GM19238 (cell line): Measurements from ENCODE around the gene FOXD4.
"Not testable (repeated sequence)": the region's sequence is repeated elsewhere in the genome, so short reads cannot be mapped to it uniquely, and the experiment has no call there.

Experiments used
- DNase-seq: peaks from one replicate; pipeline ENCODE4 v3.0.0; 2011; ENCODE audit warnings: low spot score; ENCODE audit not compliant: insufficient read length

The FOXD4 gene

DNA sequence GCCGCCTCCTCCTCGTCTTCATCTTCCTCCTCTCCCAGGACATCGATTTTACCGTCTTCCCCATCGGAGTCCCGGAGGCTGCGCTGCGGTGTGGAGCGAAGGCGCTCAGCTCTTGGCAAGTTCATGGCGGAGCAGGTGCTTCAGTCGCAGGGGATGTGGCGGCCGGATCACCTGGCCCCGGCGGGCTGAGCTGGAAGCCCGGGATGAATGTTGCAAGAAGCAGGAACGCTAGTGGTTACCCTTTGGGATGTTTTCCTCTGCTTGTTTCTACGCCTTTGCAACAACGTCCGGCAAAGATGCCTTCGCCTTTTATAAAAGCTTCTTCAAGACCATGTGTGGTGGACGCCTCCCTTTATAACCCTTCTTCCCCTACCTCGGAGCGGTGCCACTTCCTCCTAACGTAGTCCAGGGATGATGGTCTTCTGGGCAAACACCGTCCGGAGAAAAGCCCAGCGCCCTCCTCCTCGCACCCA is at the start of gene FOXD4:
FOXD4 (minus strand) TSS at position 423 of the 473 bp plus-strand sequence; CDS start at position 125, 298 bp downstream.
- not testable (repeated sequence) for DNase-seq

DNA sequence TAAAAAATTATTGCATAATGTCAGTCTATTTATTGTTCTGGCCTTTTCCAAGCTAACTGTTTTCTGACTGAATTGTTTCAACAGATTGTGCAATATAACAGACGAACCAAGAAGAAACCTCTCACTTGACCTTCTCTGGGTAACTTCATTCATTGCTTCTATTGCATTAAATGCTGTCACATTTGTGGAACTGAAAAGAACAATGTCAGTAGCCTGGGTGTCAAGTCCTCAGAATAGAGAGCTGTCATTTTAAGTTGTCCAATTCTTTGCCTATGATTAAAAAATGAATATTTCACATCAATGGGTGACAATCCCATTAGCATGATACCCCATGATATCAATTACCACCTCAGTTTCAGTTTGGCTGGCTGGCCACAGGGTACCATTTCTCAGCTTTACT is 41.7 kb upstream of the FOXD4 start:
- DNase-seq, result not testable (repeated sequence)

DNA sequence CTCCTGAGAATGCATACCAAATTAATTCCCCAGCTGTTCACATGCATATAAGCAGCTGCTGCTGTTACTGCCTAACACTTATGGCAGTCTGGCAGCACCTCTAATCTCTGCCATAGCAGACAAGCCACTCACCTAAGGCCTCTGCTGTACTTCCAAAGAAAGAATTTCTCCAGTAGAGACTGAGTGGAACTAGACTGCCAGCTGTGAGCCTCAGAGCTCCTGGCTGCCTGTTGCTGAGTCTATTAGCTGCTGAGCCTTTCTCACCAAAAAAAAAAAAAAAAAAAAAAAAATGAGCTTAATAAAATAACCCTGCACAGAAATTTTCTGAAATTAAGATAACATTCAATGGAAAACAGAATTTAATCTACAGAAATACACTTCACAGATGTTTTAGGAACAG is 33.0 kb upstream of the FOXD4 start:
- not testable (repeated sequence) for DNase-seq

DNA sequence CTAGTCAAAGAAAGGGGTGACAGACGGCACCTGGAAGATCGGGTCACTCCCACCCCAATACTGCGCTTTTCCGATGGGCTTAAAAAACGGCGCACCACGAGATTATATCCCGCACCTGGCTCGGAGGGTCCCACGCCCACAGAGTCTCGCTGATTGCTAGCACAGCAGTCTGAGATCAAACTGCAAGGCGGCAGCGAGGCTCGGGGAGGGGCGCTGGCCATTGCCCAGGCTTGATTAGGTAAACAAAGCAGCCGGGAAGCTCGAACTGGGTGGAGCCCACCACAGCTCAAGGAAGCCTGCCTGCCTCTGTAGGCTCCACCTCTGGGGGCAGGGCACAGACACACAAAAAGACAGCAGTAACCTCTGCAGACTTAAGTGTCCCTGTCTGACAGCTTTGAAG is 21.7 kb upstream of the FOXD4 start:
- DNase-seq, result not testable (repeated sequence)

DNA sequence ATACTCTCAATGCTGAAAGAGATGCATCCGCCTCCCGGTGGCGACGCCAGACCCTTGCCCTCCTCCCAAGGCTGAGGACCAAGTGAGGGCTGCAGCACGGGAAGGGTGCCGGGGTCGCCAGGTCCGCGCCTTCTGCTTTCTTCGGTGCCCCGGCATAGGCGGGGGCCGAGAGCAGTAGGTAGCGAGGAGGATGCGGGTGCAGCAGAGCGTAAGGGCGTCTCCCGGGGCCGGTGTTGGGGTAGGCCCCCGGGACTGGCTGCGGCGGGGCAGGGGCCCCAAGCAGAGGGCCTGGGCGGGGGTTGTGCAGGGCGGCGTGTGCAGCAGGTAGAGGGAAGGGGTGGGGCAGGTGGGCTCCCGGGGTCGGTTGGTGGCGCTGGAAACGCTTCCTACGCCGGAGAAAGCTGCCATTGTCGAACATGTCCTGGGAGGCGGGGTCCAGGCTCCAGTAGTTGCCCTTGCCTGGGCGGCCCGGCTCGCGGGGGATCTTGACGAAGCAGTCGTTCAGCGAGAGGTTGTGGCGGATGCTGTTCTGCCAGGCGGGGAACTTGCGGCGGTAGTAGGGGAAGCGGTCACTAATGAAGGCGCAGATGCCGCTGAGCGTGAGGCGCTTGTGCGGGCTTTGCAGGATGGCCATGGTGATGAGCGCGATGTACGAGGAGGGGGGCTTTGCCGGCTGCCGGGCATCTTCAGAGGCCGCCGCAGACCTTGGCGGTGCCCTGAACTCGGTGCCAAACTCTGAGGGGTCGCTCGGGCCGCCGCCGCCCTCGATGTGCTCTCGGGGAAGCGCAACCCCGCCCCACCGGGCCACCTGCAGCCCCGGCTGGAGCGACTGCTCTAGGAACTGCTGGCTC is 848 bp downstream of the FOXD4 start:
- DNase-seq, result not testable (repeated sequence)

DNA sequence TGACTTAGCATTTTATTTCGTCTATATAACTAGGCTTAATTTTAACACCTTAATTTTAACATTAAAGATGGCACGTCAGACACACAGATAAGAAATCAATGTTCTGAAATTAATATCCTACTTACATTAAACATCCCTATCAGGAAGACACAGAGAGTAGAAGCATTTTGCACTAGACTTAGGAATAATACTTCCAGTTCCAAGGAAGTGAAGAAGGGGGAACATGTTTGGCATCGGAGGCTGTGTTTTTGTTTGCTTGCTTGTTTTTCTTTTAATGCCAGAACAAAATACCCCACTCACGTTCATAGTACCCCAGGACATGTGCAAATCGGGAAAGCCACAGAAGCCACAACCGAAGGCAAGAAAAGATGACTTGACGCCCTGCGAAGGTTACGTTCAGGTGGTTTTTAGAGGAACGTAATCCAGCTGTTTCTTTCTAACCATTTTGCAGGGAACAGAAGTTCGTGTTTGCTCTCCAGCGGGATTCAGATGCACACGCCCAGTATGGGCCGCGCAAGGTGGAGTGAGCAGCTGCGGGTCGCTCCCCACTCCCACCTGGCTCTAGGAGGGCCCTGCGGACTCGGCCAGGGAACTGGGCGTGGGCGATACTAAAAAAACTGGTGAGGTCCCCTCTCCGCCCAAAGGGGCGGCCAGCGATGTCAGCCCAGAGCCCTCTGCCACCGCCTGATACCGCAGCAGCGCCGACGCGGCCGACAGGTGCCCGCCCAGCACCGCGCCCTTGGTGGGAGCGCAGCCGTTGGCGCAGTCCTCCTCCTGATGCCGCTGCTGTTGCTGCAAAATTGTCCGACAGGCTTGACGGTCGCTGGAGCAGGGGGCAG is 1.8 kb downstream of the FOXD4 start:
- not testable (repeated sequence) for DNase-seq

DNA sequence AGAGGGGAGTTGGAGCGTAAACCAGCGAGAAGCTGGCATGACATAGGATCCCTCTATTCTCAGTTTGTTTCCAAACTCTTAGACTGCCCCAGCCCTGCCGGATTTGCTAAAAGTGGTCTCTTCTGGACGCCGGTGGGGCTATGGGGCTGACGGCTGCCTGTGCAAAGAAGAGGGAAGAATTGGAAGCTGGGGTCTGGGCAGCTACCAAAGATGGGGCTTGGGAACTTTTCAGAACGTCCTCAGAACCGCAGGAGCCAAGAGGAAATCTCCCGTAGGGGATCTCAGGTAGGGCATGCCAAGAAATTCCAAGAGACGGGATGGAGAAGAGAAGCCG is 3.1 kb downstream of the FOXD4 start:
- peak; percentile 9 for DNase-seq

DNA sequence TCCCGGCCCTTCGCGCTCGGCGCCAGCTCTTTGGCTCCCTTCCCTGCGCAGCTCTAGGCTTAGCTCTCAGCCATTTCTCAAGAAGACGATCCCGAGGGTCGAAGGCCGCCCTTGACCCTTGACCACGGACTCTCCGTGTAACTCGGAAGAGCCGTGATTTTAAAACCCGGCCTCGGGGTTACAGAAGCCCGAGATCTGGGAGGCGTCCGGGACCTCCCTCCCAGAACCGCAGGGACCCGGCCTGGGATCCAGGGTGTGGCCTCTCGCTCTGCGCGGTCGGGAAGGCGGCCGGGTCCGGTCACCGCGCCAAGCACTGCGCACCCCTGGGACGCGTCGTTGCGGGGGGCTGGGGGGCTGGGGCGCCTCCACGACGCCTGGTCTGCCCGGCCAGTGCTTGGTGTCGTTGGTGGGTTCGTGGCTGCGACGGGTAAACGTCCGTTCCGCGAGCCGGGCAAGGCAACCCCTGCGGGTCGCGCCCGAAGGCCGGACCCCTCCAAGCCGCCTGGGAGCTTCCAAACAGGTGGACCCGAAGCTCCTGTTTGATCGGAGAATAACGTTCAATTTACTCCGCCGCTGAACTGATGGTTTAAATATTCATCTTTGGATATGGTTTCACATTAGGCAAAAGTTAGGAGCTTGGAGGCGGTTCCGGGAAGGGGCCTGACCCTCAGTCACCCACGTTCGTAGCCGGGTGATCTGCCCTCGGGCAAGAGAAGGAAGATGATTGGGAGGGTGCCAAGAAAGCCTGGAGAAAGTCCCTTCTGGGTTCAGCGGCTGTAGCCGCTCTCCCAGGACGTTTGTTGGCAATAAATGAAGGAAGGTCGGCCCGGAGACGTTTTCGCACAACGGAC is 3.7 kb downstream of the FOXD4 start:
- not testable (repeated sequence) for DNase-seq

DNA sequence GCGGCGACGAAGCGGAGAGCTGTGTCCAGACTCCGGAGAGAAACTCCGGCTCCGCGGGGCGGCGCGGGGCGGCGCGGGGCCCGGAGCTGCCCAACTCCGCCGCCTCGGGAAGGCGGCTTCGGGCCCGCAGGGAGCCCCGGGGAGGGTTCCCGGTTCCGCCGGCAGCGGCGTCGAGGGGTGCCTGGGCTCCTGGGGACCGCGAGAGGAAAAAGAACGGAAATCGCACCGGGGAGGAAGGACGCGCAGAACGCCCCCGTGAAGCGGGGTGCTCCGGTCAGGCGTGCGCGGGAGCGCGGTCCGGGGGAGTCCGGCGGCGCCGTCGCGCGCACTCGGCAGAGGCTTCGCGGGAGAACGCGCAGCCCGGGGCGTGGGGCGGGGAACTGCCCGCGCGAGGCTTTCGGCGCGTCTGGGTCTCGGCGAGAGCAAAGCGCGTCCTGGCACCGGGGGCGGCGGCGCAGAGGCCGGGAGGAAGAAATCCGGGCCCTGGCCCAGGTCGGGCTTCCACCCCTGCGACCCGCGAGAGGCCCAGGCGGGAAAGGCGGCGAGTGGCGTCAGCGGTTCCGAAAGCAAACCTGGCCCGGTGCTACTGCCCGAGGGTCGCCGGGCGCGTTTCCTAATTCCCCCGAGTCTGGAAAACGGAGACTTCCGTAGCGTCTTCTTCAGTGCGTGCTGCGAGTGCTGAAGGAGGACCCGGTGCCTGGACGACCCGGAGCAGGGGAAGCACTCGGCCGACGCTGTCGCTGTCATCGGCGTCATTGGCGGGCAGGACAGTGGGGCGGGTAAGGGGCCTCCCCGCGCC is 4.5 kb downstream of the FOXD4 start:
- DNase-seq, result peak; percentile 4

DNA sequence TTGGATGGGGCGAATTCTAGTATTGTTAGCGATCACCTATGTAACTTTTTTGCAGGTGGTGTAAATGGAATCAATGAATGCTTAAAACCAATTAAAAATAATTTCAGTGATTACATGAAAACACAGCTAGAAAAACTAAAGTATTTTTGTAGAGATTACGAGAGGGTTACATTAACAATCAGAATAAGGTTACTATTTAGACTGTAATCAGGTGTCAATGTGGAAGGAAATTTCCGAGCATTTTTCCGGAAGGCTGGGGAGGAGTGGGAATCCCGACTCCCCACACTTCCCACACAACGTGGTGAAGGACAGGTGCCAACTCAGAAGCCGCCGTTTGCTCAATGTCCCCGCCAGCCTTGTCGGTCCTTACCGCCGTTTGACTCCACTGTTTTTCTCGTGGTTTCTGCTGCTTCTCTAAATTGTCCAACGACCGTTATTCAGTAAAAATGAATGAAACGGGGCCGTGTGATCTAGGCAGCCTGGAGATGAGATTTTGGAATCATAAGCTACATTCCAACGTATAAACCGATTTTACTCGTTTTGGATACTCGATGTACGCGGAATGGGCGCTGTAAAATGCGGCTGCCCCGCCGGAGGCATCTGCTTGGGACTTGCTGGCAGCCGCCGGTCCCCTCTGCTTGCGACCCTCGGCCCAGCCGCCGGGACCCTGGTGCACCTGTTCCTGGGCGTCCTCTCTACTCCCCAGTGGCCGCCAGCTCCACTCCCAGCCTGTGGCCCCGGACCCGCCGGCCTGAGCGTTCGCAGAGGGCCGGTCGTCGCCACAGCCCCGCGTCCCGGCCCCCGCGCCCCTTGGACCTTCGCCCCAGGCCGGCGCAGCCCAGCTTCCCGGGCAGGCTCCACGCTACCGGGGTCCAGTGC is 5.4 kb downstream of the FOXD4 start:
- DNase-seq, result not testable (repeated sequence)

DNA sequence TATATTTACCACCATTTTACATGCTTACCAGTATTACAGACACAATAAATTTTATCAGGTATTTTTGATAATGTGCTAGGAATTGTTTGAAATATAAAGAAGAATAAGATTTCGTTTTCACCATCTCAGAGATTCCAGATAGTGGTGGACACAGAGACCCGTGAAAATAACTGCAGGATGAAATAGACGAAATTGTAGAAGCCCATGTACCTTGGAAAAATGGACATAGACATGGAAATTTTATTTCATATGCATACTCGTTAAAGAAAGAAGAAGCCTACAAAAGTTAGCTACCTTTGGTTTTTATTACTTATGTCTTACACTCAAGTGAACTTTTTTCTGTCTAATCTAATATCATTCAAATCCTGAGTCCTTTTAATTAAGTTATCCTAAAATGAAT is 7.5 kb downstream of the FOXD4 start:
- DNase-seq, result not testable (repeated sequence)

DNA sequence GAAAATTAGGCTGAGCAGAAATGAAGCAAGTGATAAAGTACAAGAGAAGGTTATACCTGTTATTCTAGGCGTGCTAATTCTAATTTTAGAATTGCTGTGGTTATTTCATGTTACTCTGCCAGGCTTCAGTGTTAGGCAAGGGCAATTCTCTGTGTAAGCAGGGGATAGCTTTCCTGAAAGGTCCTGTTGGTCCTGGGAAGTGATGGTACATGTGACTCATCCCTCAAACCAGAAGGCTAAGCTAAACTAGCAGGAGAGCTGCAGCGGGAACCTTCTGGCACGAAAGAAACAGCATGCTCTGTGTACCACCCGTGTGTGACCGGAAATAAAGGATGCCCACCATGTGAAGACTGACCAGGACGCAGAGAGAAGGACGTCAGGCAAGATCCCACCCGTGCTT is 8.7 kb downstream of the FOXD4 start:
- not testable (repeated sequence) for DNase-seq

DNA sequence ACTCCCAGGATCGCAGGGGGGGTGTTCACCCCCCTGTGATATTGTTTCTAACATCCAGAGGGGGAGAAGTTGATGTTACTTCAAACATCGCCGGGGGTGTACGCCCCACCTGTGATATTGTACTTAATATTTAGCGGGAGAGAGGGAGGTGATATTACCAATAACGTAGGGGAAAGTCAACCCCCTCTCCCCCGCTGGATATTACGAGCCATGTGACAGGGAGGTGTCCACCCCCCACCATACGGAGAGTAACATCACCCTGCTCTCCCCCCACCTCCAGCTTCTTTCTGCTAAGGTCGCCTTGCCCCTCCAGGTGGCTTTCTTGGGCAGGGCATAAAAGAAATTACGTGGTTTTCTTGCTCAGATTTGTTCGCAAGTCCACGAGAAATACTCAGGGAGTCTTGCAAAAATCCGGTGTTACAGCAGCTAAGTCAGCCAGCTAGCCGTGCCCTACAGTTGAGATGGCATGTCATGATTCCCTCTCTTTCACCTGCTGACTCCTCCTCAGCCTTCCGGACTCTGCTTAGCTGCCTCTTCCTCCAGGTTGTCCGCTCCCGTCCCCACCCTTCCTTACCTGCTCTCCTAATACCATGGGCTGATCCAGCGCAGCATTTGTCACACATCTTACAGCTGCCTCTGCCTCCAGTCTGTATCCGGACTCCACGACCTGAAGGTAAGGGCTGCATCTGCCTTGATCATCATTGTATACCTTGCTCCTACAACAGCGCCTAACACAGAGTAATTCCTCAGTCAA is 9.3 kb downstream of the FOXD4 start:
- not testable (repeated sequence) for DNase-seq

DNA sequence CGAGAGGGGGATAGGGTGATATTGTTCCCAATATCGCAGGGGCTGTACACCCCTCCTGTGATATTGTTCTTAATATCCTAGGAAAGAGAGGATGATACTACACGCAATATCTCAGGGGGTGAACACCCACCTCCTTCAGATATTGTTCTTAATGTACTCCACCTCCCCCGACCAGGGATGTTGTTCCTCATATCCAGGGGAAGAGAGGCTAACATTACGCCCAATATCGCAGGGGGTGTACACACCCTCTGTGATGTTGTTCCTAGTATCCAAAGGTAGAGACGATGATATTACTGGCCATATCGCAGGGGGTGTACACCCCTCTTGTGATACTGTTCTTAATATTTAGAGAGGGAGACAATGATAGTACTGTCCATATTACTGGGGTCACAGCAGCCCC is 12.2 kb downstream of the FOXD4 start:
- DNase-seq, result not testable (repeated sequence)

DNA sequence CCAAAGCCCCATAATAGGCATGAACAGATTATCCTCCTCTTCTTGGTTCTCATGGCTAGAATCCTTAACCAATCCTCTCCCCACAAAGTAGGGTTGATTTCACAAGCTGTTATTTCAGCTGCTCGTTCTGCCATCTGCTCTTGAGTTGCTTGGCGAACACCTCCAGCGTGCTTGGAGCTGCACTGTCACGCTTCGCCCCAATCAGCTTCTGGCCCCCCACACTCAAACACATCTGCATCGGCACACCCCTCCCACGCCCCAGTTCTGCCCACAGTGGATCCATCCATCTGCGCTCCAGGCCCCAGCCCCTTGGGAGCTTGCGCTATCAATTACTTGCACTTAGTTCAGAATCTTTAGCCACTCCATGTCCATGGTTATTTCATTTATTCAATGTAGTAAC is 17.8 kb downstream of the FOXD4 start:
- DNase-seq, result not testable (repeated sequence)

DNA sequence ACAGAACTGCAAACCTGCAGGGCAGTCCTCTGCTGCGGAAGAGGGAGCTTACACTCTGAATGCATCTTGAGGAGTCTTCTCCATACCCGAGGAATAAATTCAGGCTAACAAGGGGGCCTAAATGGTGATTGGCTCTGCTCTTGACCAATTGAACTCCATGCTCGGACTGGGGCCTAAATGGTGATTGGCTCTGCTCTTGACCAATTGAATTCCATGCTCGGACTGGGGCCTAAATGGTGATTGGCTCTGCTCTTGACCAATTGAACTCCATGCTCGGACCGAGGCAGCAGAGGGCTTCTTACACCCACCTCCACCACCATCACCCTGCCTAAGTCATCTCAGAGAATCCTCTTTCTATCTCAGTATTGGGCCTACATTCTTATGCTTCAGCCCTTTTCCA is 18.4 kb downstream of the FOXD4 start:
- not testable (repeated sequence) for DNase-seq

DNA sequence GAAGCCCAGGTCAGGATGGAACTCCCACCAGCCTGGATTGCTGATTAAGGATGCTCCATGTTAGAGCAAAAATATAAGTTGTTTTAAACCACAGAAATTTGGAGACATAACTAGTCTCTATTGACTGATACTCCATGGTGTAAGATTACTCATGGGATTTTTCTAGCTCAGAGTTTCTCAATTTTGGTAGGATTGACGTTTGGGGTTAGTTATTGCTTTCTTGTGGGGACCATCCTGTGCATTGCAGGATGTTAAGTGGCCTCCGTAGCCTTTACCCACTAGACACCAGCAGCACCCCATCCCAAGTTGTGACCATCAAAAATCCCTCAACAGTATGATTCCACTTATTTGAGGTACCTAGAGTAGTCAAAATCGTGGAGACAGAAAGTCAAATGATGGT is 19.4 kb downstream of the FOXD4 start:
- not testable (repeated sequence) for DNase-seq

DNA sequence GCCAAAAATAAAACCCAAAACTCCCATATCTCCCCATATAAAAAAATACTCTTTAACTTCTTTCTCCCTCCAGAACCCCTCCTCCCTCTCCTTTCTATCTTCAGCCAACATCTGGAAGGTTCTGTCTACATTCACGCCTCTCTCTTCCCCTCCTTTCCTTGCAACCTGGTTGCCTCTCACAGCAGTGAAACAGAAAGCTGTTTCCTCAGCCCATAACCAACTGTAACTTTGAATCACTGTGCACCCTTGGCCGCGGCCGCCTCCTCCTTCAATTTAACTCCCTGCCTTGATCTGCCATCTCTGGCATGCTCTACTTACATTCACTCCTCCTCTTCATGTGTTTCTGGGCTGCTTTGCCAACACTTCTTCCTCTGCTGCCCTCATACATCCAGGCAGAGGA is 23.2 kb downstream of the FOXD4 start:
- not testable (repeated sequence) for DNase-seq

DNA sequence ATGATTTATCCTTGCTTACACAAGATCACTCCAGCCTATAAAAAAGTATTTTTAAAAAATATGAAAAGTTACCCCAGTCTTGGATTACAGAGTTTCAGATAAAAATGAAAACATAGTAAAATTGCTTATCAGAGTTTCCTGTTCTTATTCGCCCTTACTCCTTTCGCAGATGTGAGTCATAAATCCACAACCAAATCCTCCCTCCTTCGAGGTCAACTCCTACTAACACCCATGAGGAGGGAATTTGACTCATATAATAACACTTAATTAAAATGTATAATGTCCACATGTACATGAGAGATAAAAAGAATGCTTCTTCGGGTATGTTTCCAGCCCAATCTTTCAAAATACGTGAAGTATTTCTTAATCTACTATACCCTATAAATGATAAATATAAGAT is 23.9 kb downstream of the FOXD4 start:
- not testable (repeated sequence) for DNase-seq
